Dermis microvascular lymphatic vessel endothelial cell (primary cell): Measurements from ENCODE around the gene POP7. TPM values are rescaled to one million over a fixed set of nuclear protein-coding genes. Genes with fewer than 3 reads are reported as not detected.

Experiments
- DNase-seq, 2 donors: peaks; one replicate each; pipeline versions ENCODE4 v3.0.0 to v3.0.0-alpha.2; 2010; ENCODE audit warnings: low read depth in 2 of 2
- total RNA-seq: library from RNA; depleted of rRNA; stranded (reverse); fragments of >200 nt; gene quantifications from 2 replicates; pipeline ENCODE4 v1.2.1, GENCODE V29; 2014

Gene POP7
- total RNA-seq, 1 donor from 2014 or later: 36.6 TPM

DNA sequence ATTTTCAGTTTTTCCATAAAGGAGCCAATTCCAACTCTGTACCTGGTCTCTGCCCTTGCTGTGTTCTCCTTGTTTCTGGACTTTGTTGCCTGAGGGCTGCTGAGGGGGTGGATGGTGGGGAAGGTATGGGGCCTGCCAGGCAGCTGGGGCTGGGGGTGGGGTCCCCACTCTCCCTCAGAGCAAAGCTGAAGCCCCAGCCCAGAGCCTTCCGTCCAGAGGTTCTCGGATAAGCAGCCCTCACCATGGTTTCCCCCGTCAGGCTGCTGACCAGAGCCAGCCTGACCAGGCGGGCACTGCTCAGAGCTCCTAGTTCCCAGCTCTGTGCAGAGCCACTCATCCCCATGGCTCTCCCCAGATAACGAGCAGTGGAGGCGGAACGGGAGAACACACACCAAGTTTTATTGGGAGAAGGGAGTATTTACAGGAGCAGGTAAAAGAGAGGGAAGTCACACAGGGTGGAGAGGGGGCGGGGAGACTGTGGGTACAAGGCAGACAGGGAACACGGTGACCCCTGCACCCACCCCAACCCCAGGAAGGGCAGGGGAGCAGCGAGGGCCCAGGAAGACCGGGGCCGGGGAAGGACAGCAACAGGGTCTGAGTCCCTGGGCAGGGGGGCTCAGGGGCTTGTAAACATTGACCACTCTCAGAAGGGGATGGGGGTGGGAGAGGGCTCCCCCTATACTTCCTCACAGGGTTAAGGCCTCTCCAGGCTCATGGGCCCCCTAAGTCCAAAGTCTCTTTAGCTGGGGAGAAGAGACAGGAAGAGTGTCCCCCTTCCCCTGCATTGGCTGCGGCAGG is 26.6 kb upstream of the POP7 start:
- DNase-seq: no peak

DNA sequence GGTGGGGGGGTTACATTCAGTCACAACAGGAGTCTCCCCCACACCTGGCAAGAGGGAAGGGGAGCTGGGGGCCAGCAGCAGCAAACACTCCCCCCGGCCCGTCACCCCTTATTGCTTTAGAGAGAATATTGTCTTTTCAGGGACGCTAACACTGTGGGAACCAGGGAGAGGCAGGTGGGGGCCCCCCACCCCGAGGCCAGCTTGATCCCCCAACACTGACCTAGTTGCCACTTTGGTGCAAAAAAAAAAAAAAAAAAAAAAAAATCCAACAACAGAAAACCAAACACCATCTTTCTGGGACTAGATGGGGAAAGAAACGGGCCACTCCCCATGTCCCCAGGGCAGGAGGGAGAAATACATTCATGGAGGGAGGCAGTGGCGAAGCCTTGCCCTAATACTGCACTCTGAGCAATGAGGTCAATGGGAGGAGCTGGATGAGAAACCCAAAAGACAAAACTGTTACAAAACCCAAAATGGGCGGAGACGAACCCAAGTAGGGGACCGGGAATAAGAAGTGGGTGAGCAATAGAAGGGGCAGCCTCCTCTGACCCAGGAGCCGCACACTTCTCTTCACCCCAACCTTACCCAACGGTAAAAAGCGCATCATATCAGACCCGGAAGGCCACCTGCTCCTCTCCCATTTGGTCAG is 25.9 kb upstream of the POP7 start:
- DNase-seq: no peak

DNA sequence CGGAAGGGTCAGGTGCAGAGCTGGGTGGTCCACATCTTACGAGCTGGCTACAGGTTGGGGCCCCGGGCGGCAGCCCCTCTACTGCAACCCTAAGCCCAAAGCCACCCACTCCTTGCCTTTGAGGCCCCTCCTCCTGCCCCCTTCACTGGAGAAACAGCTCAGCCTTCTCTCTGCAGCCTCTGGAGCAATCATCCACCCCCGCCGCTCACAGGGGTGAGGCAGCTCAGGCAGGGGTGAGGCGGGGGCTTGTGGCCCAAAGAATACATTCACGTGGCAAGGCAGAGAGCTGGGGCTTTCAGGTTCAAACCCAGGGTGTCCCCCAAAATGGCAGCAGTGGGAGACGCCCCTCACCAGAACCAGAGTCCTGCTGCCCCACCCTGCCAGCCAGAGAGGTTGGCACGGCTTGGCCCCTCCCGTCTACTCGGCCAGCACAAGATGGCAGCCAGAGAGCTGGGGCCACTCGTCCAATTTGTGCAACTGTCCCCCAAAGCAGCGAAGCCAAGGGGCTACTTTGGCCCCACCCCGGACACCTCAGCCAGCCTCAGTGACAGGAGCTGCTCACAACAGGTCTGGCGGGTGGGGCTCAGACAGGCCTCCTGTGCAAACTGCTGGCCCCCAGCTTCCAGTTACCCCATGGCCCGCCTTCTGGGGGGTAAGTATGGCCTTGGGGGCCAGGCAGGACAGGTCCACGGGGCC is 25.2 kb upstream of the POP7 start:
- no peak for DNase-seq

DNA sequence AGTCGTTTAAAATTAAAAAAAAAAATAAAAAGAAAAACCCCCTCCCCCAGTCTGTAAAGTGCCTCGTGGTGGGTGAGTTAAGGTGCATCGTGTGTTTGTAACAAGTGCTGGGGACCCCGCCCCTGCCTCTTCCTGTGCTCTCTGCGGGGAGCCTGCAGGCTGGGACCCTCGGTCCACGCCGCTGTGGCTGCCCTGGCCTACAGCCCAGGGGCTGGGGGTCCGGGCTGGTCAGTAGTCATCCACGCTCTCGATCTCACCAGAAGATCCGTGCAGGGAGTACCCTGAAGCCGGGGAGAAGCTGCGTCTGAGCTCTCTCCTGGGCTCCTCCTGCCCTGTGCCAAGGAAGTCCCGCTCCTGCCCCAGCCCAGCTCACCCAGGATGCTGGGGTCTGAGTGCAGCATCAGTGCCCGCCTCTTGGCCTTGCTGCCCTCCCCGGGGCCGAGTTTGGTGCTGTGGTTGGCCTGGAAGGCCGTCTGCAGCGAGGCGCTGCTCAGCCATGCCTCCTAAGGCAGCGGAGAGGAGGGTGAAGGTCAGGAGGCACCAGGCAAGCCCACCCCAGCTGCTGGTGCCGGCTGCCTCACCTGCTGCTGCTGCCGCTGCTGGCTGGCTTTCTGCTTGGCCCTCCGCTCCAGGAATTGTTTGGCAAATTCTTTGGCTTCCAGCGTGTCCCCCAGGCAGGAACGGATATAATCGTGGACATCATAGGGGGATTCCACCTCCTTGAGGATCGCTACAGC is 24.3 kb upstream of the POP7 start:
- DNase-seq: no peak

DNA sequence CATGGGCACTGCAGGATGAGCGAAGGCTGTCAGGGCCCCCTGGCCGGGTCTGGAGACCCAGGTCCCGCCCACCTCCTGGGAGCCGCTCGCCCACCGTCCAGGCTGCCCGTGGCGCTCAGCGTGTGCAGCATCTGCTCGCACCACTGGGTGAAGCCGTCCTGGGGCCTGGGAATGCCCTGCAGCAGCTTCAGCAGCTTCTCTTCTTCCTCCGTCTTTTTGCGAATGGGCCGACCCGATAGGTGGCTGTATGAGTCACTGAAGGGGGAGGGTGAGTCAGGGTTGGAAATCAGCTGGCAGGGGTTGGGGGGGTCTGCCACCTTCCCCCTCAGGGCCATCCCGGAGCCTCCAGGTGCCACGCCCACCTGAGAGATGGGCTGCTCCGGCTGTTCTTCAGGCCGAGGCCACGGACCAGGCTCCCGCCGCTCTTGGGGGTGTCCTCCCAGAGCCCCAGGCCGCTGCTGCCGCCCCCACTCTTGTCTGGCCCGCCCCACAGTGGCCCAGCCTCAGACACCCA is 23.6 kb upstream of the POP7 start:
- DNase-seq: no peak

DNA sequence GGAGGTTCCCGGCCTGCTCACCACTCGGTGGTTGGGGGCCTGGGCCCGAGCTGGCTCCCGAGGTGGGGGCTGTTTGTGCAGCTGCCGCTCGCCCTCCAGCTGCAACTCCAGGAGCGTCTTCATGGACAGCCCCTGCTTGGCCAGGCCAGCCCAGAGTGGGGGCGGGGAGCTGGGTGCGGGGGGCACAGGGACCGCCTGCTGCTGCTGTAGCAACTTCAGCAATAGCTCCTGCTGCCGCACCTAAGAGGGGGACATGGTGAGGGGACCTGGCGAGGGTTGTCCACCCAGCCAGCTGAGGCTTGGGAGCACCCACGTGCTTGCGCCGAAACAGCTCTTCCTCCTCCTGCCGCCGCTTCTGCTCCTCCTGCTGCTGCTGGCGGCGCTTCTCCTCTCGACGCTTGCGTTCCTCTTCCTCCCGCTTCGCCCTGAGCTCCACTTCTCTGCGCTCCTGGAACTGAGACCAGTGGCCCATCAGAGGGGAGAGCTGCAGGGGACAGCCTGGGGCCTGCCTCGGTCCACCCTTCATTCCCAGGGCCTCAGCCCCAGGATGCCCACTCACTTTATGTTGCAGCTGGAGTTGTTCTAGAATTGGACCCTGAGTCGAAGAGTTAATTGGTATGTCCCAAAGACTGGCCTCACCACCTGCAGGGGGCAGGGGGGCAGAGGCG is 22.8 kb upstream of the POP7 start:
- no peak for DNase-seq

DNA sequence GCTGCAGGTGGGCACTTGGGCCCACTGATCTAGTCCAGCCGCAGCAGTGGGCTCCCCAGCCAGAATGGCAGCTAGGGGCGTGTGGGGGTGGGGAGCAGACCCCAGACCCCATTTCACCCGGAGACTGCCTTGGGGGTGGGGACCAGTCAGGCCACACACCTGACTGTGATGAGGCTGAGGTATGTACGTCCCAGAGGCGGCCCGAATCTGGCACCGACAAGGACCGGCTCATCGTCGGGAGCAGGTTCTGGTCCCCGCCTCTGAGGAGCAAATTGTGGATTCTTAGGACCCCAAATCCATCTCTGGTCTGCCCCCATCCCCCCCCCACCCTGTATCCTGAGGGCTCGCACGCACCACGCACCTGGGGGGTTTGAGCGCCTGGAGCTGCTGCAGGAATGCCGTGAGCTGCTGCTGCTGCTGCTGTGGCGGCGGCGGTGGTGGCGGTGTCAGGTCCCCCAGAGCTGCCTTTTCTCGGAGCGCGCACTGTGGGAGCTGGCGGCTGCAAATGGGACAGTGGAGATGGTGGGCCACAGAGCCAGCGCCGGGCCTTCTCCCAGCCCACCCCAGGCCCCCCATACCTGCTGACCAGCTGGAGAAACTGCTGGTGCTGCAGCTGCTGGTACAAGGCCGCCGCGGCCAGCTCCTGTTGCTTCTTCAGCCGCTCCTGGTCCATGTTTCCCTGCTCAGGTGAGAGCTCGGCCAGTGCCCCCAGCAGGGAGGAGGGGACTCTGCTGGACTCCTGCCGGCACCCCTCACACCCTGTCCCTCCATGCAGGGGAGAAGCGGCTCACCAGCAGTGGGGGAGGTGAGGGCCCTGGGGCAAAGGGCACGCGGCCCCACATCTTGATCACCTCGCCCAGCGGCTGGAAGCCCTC is 22.0 kb upstream of the POP7 start:
- DNase-seq: no peak

DNA sequence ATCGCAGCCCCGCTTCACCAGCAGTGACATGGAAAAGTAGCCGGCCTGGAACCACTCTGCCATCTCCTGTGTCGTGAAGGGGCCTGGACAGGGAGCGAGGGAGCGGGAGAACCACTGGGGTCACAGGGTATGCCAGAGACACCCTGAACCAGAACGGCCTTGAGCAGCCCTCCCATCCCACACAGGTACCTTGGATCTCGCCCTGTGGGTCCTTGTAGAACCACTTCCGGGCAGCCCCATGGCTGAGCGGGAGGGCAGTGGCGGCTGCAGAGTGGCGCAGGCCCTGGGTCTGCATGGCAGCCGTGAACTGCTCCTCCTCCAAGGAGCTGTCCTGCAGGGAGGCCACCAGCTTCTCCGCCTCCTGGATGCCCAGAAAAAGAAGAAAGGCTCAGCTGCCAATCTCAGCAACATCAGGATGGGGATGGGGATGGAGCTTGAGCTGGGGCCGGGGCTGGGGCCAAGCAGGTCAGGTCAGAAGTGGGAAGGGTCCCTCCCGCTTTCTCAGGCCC is 21.3 kb upstream of the POP7 start:
- DNase-seq: no peak

DNA sequence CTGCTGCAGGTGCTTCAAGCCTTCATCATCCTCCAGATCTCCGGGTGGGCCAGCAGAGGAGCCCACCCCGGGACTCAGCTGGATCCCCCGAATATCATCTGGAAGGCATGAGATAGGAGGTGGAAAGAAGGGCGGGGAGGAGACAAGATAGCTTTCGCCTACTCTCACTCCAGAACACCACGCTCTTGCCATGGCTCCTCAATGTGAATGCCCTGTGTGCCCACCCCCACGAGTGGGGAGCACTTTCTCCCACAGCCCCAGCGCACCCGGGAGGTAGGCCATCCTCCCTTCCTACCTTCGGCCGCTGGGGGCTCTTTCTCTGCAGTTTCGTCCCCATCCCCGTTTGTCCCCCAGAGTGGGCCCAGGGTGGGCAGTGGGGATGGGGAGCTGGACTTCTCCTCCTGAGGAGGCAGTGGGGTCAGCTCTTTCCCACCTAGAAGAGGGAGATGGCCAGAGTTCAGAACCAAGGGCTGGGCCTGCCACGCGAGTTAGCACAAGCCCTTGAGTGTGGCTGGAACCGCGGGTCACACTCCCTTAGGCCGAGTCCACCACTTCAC is 20.8 kb upstream of the POP7 start:
- DNase-seq: no peak

DNA sequence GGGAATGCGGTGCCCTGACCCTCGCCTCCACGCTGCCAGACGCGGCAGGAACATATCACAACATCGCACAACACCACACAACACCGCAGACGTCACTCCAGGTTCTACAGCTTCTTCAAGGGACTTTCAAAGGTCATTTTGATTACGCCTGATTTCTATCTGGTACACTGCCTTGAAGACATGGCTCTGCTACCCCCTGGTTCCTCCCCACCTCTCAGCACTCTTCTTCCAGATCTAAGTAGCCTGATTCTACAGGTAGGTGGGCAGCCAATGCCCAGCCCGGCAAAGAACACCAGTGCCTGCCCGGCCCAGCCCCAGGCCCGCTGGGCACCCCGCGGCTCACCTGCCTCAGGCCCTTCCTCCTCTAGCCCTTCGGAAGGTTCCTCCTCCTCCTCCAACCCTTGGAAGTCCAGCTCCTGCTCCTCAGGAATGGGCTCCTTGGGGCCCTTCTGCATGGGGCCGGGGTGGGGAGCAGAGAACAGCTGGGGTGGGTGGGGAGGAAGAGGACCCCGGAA is 20.2 kb upstream of the POP7 start:
- DNase-seq: no peak

DNA sequence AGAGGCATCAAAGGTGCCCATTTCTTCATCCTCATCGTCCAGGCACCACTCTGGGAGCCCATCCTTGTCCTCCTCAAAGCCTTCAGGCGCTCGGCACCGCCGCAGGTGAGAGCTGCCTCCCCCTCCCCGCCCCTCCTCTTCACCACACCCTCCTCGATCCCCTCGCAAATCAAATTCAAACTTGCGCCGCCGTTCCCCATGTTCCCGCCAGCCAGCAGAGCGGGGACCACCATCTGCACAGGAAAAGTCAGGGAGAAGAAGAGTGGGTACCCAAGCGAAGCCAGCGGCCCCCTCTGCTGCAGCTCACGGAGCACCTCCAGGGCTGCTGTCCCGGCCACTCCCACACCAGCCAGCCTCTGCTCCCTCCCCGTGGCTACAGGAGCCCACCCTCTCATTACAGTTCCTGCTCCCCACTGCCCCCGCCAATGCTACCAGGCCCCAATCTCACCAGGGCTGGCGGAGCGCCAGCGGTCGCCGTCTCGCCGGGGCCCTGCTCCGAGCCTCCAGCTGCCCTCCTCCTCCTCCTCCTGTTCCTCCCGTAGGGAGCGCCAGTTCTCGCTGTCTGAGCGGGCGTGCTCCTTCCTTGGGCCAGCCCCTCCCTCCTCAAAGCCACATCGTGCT is 19.6 kb upstream of the POP7 start:
- no peak for DNase-seq

DNA sequence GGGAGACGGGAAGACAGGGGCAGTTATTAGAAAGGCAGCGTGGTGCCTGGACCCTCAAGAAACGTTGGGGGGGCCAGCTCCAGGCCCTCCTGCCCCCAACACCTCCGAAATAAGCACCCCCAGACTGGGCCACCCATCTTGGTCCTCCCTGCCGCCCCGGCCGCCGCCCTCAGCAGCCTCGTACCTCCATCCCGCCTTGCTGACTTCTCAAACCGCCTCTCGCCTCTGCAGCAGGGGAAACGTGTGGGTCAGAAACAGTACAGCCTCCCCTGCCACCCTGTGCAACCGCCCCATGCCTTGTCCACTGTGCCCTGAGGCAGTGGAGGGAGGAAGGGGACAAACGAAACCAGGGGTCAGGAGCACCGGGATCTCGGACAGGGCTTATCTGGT is 19.1 kb upstream of the POP7 start:
- no peak for DNase-seq

DNA sequence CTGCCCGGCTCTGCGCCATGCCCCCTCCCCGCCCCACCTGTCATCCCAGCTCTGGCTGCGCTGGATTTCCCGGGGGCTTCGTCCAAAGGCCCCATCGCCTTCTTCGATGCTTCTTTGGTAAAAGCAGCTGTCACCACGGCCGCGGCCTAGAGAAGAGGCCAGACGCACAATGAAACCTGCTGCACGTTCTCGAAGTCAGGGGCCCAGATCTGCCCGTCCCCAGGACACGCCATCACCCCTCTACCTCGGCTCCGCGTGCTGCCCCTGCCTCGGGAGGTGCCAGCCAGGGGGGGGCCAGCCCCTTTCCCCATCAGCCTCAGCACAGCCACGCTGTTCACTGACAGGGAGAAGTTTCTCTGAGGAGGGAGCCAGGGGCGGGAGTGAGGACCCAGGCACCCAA is 18.7 kb upstream of the POP7 start:
- DNase-seq: no peak

DNA sequence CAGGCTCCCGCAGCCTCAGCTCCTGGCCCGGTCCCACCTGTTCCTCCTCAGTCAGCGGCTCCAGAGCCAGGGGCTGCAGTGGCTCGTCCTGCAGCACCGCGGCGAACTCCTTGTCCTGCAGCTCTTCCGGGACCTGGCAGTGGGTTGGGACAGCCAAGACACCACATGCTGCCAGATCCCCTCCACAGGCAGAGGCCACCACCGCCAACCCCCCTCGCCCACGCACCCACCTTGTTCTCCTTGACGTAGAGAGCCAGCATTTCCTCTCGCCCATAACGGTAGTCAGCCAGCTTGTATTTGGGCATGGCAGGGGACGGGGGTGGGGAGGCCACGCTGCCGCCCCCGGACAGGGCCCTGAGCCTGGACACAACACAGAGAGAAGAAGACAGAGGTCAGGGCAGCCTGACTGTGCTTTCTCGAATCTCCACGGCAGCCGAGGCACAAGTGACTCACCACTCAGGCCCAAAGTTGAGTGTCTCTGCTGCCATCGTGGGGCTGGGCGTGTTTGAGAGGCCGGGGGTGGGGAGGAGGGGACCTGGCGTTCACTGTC is 18.1 kb upstream of the POP7 start:
- no peak for DNase-seq

DNA sequence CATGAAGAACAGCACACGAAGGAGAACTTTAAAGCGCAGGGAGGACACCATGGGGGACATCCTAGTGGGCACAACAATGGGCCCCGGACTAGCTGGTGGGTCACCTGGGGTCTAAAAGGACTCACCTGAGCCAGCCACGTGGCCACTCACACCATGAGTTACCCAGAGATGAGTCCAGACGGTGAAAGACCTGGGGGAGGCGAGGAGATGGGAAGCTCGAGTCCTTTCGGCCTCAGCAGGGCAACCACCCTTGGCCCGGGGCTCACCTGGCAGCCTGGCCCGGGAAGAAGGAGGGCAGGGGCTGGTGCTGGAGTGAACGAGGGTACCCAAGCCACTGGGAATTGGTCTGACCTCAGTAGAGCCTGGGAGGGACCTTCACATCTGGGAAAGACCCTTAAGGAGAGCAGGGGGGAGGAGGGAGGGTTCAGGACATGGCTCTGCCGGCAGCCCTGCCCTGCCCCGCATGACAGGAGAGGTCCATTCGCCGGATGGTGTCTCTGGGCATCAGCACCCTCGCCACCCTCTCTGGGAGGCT is 17.5 kb upstream of the POP7 start:
- DNase-seq: no peak

DNA sequence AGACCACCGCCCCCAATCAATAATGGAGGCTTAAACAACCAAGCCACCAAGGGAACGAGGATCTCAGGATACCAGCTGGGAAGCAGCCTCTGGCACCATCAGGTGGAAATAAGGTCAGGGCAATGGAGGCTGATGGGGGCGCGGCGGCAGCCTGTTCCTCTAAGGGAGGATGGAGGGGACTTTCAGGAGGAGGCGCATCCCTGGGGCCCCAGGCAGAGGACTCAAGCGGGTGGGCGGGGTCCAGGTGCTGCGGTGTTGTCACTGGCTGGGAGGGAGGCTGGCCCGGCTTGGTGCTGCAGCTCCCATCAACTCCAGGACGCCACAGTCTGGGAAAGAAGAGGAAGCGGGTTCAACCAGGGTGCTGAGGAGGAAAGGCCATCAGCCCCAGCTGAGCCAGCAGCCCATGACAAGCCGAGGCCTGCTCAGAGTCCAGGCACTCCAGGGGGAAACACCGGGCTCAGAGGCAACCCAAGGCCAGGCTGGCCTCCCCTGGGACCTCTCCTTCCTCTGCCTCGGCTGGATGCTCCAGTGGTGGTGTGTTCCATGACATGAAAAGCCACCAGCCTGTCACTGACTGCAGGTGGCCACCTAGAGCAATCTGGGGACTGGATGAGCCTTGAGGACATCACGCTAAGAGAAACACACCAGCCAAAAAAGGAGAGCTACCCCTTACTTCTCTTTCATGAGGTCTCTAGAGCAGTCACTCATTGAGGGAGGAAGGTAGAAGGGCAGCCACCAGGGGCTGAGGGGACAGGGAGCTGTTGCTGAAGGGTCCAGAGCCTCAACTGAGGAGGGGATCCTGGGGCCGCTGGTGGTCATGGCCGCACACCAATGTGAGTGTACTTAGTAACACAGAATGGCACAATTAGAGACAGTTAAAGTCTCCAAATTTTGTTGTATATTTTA is 16.4 kb upstream of the POP7 start:
- no peak for DNase-seq
